Glomerular visceral epithelial cell (primary cell): ENCODE data around the gene COL26A1.
"Not testable (repeated sequence)": the region's sequence is repeated elsewhere in the genome, so short reads cannot be mapped to it uniquely, and the experiment has no call there.

Experiments
- DNase-seq: peaks from one replicate; pipeline ENCODE4 v3.0.0-alpha.2; 2016; ENCODE audit errors: extremely low spot score

COL26A1 gene

DNA sequence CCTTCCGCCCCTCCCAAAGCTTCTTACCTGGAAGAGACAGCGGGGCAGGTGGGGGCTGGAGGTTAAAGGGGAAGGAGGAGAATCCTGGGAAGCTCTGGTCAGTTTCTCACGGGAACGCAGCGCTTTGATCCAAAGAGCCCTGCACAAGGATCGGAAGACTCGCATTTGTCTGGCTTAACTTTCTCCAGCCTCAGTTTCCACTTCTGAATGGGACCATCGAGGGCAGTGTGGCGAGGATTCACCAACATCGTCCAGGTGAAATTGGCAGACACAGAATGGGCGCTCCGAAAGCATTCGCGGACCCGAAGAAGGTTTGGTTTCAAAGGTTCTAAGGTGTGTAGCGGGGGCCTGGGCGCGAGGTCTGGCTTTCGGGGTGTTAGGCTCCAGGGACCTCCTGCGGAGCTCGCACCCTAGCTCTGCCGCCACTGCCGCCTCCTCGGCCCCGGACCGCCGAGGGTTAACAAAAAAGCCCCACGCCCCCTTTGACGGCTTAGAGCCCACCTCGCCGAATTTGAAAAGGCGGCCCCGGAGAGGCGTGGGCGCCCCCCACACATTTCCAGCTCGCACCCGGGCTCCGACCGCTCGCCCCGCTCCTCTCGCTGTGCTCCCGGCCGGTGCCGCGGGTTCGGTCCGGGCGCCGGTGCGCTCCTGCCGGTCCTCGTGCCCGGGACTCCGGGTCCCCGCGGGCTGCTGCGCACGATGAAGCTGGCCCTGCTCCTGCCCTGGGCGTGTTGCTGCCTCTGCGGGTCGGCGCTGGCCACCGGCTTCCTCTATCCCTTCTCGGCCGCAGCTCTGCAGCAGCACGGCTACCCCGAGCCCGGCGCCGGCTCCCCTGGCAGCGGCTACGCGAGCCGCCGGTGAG is at the start of gene COL26A1:
Gene COL26A1, plus strand, starts transcription at position 542 of the 862 bp plus-strand sequence. Its CDS starts 158 bp downstream, at position 700.
- DNase-seq = peak; percentile 9

DNA sequence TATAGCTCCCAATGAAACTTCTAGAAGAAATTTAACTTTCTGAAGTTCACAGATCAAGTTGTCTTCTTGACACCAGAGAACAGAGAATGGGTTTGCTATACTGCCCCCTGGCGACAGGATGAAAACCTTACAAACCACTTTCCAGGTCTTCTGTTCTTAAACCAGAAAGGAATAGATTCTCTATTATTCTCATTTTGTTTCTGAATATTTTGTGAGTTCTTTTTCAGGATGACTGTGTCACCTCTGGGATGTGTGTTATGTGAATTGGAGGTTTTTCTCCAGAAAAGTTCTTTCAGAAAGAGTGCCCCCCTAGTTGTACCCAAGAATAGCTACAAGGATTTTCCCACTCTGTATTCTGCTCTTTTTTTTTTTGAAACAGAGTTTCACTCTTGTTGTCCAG is 47.3 kb upstream of the COL26A1 start:
- DNase-seq = peak; percentile 26

DNA sequence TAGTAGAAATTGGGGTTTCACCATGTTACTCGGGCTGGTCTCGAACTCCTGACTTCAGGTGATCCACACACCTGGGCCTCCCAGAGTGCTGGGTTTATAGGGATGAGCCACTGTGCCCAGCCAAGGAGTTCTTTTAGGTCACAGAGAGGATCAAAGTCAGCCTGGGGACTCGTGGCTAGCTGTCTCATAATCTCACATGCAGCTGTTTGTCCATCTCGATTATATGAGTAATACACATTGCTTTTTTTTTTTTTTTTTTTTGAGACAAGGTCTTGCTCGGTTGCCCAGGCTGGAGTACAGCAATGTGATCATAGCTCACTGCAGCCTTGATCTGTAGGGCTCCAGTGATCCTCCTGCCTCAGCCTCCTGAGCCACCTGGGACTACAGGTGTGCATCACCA is 43.3 kb upstream of the COL26A1 start:
- DNase-seq = no peak

DNA sequence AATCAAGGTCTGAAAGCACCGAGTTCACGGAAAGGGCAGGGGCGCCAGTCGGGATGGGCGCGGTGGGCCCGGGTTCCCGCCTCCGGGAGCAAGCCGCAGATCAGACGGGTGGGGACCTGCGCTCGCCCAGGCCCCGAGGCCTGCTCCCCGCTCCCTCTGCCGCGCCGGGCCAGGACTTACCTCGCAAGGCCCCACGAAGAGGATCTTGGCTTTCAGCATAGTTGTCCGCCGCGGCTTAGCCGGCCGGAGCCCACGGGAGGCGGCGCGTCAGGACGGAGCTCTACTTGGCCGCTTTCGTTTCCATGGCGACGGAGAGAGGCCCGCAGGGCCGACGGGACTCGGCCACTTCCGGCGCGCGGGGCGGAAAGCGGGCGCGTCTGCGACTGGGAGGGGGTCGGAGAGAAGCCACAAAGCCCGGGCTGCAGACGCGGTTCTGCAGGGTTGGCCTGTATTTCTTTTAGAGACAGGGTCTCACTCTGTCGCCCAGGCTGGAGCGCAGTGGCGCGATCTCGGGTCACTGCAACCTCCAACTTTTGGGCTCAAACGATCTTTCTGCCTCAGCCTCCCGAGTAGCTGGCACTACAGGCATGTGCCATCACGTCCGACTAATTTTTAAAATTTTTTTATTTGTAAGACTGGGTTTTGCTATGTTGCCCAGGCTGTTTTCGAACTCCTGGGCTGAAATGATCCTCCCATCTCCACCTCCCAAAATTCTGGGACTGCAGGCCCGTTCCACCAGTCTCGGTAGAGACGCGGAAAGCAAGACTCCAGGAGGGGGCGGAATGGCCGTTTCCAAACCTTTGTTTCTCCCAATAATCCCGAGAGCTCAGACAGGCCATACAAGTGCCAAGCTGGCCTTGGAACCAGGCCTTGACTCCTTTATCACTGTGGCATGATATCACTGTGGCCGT is 40.9 kb upstream of the COL26A1 start, which contains the start of gene IFT22:
Gene IFT22, minus strand, starts transcription at position 322 of the 911 bp plus-strand sequence. Its CDS starts 103 bp downstream, at position 219.
- peak; percentile 91 for DNase-seq

DNA sequence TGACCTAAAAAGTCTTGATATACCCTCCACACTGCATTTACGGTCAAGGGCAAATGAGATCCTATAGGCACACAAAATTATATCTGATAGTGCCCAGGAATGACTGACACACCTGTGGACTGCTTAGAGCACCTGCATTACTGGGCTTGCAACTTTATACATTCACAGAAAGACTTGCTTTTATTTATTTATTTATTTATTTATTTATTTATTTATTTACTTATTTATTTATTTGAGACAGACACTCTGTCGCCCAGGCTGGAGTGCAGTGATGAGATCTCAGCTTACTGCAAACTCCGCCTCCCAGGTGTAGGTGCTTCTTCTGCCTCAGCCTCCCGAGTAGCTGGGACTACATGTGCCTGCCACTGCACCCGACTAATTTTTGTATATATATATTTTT is 34.5 kb upstream of the COL26A1 start:
- DNase-seq = no peak

DNA sequence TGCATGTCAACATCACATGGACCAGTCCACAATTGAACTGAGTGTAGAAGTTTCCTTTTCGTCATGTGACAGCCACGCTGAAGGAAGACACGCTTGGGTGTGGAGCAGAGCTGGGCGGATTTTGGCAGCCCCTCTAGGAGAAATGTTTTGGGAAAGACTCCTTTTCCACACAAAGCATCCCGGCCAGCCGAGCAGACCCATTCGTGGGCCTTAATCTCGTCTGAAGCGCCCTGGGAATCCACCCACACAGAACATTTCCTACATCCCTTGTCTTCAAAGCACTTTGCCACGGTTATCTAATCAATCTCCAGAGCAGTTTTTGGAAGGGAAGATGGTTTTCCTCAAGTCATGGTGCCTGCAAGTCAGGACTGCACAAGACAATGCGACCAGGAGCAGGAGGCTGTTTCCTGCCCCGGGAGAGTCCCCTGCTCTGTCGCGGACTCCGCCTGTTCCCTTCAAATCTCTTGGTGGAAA is 32.6 kb upstream of the COL26A1 start:
- DNase-seq = no peak

DNA sequence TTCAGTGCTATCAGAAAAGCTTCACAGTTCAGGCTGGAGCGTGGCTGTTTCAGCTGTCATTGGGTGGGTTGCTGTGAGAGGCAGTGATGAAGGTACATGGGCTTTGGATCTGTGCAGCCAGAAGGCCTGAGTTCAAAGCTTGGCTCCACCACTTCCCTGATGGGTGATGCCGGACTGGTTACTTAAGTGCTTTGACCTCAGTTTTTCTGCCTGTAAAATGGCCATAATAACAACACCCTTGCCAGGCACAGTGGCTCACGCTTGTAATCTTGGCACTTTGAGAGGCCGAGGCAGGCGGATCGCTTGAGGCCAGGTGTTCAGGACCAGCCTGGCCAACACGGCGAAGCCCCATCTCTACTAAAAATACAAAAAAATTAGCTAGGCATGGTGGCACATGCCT is 30.6 kb upstream of the COL26A1 start:
- no peak for DNase-seq

DNA sequence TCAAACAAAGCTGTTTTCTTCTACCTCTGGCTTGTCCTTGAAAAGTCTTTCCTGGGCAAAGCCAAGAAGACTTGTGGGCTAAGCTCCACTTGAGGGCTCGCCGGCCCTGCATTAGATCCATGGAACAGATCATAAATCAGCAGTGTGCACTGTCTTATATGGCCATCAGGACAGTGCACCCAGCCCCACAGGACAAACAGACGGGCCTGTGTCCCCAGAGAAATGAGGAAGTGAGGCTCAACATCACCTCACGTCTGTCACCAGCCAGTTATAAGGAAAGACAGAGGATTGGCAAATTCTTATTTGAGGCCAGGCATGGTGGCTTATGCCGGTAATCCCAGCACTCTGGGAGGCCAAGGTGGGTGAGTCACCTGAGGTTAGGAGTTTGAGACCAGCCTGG is 28.8 kb upstream of the COL26A1 start:
- DNase-seq = no peak

DNA sequence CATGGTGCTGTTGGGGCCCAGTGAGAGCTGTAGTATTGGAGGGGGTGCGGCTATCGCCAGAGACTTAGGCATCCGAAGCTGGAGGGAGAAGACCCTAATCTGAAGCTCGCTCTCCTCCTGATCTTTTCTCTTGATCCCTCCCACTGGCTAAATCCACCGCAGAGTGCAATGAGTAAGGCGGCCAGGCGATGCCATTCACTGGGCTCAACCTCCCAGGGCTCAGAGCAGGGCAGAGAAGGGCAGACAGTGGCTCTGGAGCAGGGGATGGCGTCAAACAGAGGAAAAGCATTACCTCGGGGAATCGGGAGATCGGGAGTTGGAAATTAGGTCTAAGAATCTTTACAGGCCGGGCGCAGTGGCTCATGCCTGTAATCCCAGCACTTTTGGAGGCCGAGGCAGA is 22.3 kb upstream of the COL26A1 start:
- no peak for DNase-seq

DNA sequence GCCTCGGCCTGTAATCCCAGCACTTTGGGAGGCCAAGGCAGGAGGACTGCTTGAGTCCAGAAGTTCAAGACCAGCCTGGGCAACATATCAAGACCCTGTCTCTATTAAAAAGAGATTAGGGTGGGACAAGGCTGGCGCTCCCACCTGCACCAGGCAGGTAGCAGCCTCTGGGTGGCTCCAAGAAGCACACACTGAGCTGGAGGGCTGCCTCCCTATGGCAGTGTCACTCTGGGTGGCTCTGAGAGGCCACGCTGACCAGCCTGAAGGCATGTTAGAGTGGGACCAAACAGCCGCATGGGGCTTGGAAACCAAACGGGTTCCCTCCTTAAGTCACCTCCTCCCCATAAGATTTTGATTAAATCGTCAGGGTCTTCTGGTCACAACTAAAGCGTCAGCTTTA is 19.8 kb upstream of the COL26A1 start:
- no peak for DNase-seq

DNA sequence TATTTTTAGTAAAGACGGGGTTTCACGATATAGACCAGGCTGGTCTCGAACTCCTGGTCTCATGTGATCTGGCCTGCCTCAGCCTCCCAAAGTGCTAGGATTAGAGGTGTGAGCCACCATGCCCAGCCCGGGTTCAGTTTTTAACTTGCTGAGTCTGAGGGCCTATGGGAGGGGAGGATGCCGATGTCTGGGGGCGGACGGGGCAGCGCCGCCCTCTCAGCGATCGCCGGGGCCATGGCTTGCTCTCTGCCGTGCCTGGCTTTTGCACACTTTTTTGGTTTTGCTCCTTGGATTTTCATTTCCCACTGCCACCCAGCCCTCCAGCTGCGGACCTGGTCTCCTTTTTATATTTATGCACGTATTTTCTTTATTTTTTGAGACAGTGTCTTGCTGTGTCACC is 15.2 kb upstream of the COL26A1 start:
- DNase-seq = no peak

DNA sequence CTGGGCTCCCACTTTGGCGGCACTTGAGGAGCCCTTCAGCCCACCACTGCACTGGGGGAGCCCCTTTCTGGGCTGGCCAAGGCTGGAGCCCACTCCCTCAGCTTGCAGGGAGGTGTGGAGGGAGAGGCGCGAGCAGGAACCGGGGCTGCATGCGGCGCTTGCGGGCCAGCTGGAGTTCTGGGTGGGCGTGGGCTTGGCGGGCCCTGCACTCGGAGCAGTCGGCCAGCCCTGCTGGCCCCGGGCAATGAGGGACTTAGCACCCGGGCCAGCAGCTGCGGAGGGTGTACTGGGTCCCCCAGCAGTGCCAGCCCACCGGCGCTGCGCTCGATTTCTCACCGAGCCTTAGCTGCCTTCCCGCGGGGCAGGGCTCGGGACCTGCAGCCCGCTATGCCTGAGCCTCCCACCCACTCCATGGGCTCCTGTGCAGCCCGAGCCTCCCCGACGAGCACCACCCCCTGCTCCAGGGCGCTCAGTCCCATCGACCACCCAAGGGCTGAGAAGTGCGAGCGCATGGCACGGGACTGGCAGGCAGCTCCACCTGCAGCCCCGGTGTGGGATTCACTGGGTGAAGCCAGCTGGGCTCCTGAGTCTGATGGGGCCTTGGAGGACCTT is 14.1 kb upstream of the COL26A1 start:
- not testable (repeated sequence) for DNase-seq

DNA sequence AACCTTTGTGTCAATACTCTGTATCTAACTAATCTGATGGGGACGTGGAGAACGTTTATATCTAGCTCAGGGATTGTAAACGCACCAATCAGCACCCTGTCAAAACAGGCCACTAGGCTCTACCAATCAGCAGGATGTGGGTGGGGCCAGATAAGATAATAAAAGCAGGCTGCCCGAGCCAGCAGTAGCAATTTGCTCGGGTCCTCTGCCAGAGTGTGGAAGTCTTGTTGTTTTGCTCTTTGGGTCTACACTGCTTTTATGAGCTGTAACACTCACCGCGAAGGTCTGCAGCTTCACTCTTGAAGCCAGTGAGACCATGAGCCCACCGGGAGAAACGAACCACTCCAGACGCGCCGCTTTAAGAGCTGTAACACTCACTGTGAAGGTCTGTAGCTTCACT is 13.4 kb upstream of the COL26A1 start:
- not testable (repeated sequence) for DNase-seq

DNA sequence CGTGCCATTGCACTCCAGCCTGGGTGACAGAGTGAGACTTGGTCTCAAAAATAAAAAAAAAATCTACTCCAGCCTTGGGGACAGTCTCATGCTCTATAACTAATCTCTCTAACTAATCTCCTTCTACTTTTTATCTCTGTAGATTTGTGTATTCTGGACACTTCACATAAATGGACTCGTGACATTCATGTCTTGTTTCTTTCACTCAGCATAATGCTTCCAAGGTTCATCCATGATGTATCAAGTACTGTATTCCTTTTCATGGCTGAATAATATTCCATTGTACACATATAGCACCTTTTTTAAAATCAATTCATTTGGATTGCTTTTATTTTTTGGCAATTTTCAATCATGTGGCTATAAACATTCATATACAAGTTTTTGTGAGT is 9.8 kb upstream of the COL26A1 start:
- no peak for DNase-seq

DNA sequence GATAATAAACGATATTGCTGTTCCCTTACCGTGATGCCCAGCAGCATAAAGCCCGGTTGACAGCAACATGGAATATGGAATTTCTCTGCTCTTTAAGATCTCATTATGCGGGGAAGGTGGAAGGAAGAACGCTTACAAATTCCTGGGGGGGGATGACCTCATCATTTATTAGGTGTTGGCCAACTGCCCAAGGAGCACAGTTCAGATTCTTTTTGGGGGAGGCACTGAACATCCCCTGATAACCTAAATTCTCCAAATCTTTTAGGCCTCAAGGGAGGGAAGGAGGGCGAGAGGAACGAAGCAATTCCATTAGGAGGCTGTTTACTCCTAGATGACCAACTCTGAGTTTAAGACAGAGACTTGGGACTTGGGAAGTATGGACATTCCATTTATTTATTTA is 5.2 kb upstream of the COL26A1 start:
- DNase-seq = no peak

DNA sequence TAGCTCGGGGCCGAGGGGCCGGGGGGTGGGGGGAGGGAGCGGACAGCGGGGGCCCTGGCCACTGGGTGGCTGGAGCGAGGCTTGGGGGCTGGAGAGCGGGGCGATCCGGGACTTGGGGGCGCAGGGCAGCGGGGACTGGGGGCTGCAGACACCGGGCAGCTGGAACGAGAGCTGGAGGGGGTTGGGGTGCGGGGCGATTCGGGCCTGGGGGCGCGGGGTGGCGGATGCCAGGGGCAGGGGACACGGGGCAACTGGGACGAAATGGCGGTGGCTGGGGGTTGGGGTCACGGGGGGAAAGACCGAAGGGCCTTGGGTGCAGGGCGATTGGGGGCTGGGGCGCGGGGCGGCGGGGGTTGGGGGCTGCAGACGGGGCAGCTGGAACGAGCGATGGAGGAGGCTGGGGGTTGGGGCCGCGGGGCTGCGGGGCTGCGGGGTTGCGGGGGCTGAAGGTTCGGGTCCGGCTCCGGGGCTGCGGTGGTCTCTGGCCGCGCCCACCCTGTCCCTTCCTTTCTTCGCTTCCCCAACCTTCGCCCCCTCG is 590 bp downstream of the COL26A1 start:
- no peak for DNase-seq

DNA sequence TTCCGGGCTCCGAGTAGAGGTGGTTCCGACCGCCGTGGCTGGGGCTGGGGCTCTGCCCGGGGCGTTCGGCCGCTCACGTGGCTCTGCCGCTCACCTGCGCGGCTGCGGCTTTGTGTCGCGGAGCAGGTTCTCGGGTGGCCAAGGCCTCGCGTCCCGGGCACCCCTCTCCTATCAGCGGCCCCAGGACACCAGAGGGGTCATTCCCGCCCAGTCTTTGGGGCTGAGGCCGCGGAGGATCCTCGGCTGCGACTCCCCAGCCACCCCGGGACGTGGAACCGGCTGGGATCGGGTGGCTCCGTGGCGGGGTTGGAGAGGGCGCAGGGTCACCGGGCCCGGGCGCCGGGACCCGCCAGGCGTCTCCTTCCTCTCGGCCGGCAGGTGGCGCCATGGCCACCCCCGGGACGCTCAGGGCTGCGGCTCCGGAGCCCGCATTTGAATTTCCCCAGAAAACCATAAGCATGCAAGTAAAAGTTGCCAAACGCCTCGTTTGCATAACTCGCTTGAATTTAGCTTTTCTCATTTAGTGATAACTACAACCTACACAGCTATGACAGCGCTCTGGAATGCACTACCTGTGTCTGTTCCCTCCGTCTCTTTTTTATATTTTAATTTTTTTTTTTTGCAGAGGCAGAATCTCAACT is 1.2 kb downstream of the COL26A1 start:
- DNase-seq = peak; percentile 59

DNA sequence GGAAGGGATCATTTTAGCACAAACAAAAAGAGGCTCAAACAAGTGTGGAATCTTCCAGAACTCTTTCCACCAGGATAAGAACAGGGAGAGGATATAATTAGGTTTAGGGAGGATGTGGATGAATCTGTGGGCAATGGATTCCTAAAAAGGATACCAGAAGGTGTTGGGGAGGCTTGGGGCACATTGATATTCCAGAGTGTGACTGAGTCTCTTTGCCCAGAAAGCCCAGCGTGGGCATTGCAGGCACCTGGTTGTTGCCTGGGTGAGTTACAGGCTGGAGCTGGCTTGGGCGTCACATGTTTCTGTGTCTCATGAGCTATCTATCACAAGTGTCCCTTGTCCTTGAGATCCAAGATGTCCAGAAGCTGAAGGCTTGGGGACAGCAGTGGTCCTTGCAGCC is 3.3 kb downstream of the COL26A1 start:
- DNase-seq = no peak

DNA sequence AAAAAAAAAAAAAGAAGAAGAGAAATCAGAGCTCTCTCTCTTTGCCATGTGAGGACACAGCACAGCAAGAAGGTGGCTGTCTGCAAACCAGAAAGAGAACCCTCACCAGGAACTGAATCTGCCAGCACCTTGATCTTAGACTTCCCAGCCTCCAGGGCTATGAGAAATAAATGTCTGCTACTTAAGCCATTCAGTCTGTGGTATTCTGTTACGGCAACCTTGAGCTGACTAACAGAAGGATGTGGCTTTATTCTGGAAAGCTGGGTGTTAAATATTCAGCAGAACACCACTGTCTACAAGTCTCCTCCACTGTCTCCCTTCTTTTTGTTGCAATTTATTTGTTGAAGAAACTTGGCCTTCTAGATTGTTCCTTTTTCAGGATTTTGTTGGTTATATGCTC is 5.0 kb downstream of the COL26A1 start:
- no peak for DNase-seq

DNA sequence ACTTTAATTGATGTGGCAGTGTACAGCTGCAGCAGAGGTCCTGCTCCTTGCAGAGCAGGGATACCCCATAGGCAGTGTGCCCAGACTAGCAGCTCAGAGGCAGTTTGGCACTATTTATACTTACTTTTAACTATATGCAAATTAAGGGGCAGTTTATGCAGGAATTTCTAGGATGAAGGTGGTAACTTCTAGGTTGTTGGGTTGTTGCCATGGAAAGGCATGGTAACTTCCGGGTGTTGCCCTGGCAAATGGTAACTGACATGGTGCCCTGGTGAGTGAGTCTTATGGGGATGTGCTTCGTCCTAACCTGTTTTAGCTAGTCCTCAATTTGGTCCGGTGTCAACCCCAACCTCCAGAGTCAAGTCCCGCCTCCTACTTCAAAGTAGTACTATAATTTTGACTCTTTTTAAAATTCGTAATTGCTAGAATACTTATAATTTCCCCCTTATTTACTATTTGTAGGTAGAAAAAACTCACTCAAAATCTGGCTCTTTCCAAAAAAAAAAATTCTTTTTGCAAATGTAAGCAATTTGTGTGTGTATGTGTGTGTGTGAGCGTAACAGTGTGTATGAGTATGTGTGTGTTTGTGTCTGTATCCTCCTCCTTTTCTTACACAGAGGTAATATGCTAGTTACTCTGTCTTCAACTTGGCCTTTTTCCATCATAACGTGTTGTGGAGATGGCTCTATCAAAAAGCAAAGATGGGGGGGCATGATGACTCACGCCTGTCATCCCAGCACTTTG is 5.9 kb downstream of the COL26A1 start:
- DNase-seq = no peak

DNA sequence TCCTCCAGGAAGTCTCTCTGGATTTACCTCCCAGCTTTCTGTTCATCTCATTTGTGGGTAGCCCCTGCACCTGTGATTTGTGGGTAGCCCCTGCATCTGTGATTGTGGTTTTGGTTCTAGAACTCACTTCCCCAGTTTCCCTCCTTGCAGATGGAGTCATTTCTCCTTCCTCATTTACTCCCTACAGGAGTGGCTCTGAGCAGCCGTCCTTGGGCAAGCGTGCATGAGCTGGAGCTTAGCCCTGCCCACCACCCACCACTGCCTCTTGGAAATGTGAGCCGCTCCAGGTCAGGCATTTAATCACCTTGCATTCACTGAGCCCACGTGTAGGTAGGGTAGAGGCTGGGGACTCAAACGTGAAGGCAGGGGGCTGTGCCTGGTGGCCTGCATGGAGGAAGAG is 8.2 kb downstream of the COL26A1 start:
- DNase-seq = no peak
